ENCODE data around the gene GINS2.
A peak's percentile ranks its signal among the peaks of the same experiment; 100 is the strongest.

GINS2 gene

DNA sequence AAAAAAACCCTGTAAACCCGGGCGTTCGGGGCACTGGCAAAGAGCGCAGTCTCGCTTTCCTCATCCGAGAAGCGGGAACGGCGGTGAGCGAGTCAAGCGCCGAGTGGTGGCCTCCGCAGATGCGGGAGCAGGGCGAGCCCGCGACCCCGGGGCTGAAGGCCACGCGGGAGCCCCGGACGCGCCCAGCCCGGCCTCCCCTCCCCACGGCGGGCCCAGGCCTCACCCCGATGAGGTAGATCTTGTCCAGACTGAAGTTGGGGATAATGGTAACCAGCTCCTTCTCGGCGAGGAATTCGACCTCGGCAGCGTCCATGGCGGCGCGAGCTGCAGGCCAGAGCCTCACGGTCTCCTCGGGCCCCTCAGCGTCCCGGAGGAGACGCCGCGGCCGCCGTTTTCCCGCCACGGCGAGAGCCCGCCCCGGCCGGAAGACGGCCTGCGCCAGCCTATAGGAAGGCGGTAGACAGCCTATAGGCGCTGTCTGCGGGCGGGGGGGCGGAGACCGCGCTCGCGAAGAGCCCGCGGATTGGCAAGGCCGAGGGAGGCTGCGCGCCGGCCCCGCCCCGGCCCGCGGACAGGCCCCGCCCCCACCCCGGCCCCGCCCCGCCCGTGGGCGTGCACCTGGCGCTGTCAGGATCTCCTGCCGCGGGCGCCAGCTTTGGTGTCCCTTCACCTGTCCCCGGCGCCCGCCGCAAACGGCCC lies at the start of gene GINS2:
GINS2 (minus strand) TSS at position 369 of the 699 bp plus-strand sequence; CDS start at position 313, 56 bp downstream.
- DNase-seq = peak; percentile 69 to 83

DNA sequence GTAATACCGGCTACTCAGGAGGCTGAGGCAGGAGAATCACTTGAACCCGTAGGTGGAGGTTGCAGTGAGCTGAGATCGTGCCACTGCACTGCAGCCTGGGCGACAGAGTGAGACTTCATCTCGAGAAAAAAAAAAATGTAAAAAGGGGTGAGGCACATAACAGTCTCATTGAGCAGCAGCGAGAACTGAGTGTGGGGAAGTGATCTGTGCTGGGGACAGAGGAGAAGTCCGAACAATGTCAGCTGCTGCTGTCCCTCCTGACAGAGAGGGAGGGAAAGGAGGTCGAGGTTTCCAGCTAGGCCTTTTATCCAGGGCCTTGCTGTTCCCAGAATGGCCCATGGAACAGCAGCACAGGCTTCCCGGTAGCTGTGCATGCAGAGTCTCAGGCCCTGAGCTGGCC lies 48.2 kb upstream of the GINS2 start:
- DNase-seq = no peak

DNA sequence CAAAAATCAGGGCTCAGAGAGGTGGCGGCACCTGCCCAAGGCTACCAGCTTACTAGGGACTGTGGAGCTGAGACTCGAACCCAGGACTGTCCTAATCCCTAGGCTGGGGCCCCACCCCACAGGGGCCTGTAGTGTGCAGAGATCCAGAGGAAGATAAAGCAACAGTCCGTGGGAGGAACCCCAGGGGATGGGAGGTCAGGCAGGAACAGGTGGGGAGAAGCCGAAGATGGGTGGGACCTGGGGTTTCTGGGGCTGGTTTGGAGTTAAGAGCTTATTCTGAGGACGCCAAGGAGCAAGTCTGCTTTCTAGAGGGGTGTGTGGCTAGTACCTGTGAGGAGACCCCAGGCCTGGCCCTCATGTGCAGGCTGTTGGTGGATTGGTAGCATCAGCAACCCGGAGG lies 47.2 kb upstream of the GINS2 start:
- DNase-seq = no peak

DNA sequence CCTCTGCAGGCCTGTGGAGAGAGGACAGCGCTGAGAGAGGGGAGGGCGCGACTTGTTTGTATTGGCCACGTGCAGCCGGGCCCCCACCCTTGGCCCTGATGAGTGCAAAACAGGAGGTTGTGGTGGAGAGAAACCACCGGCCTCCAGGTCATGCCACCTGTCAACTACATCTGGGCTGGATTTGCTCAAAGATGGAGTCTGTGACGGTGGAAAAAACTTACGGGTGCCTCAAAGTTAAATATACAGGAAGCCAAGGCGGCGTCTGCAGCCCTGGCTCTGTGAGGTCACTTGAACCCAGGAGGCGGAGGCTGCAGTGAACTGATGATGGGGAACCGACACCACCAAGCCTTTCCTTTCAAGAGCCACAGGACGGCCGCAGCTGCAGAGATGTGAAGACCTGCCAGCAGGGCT lies 46.5 kb upstream of the GINS2 start:
- no peak for DNase-seq

DNA sequence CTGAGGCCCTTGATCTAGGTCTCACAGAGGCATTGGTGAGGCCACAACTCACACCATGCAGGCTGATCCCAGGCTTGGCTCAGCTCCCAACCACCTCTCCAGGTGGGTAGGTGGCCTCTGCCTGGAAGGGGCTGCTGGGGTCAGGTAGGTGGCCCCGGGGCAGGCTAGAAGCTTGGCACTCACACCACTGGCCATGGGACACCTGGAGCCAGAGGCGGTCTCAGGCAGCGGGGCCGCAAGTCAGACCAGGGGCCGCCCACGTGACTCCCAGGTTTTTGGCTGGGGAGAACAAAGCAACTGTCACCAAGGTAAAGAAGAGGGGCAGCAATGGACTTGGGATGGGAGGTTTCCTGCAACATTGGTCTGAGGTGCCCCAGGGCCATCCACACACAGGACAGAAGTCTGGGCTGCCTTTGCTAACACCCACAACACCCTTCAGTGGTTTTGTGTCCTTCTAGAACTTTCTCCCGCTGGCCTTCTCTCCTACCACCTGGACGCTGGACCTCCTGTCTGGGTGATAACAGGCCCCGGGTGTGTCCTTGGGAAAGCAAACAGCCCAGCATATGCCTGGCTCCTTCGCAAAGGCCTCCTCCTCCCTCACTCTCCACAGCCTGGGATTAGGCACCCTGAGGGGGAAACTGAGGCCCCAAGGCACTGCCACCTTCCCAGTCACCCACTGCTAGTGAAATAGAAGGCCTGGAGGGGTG lies 45.7 kb upstream of the GINS2 start:
- no peak for DNase-seq

DNA sequence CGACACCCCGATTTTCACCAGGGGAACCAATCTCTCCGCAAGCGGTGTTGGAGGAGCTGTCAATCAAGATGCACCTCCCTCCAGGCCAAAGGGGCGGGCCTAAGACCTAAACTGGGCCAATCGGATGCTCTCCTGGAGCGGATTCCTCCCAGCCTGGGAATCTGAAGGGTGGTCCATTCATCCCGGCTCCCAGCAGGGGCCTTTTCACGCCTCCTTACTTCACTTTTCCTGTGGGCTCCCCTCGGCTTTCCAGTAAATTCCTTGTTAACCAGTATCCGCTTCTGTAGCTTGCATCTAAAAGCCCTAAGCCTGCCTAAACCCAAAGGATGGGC lies 45.1 kb upstream of the GINS2 start:
- DNase-seq = no peak

DNA sequence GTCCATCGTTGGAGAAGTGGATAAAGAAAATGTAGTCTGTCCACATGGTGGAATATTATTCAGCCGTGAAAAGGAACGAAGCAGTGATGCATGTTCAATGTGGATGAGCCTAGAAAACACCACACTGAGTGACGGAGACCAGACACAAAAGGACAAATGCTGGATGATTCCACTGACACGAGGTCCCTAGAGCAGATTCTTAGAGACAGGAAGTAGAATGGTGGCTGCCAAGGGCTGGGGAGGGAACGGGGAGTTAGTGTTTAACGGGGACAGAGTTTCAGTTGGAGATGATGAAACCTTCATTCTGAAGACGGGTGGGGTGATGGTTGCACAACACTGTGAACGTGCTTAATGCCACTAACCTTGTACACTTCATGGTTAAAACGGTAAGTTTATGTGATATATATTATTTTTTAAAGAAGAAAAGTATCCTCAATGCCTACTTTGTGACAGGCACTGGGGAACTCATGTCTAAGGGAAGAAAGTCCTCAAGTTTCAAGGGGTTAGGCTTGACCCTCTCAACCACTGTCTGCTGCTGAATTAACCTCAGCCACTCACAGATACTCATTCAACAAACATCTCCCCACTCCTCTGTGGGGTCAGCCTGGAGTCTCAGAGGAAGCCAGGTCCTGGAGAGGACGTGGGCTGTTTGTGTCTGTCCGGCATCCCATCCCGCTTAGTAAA lies 44.5 kb upstream of the GINS2 start:
- DNase-seq = no peak

DNA sequence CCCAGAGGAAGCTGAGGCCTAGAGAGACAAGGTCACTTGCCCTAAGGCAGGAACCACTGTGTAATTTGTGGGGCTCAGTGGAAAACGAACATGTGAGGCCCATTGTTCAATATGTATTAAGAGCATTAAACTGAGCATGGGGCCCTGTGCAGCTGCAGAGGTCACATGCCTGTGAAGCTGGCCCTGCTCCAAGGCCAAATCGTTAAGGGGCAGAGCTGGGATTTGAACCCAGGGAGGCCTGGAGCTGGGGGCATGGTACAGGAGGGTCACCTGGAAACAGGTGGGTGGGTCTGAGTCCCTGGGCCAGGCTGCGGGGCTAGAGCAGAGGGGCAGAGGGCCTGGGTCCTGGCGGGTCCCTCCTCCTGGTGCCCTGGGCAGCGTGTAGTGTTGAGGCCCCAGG lies 42.4 kb upstream of the GINS2 start:
- no peak for DNase-seq

DNA sequence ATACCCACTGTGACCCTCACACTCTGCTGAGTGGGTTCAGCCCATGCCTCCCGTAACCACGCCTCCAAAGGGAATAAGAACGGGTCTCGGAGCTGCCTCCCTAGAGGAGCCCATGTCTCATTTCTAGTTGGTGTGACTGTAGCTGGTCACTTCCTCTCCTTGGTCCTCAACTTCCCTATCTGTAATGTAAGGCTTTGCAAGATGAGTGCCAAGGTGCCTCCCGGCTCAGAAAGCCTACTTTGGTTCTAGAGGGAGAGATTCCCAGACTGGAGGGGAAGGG lies 41.4 kb upstream of the GINS2 start:
- no peak for DNase-seq

DNA sequence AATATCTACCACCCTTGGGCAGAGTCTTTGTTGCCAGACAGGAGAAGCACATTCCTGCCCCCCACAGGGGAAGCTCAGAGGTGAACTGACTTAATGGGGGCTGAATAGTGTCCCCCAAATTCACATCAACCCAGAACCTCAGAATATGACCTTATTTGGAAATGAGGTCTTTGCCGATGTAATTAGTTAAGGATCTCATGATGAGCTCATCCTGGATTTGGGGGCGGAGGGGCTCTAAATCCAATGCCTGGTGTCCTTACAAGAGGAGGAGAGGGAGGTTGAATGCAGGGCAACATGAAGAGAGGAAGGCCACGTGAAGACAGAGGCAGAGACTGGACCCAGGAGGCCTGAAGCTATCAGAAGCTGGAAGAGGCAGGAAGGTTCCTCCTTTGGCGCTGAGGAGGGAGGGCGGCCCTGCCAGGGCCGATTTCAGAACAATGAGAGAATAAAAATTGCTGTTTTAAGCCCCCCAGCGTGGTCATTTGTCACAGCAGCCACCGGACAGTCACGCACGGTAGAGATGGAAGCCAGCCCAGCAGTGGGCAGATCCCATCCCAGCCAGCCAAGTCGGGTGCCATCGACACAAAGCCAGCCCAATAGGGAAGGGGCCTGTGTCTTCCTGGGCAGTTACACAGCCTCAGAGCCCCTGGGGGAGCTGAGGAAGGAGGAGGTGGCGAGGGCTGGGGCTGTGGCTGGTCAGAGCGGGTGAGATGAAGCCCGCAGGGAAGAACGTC lies 40.9 kb upstream of the GINS2 start:
- no peak for DNase-seq

DNA sequence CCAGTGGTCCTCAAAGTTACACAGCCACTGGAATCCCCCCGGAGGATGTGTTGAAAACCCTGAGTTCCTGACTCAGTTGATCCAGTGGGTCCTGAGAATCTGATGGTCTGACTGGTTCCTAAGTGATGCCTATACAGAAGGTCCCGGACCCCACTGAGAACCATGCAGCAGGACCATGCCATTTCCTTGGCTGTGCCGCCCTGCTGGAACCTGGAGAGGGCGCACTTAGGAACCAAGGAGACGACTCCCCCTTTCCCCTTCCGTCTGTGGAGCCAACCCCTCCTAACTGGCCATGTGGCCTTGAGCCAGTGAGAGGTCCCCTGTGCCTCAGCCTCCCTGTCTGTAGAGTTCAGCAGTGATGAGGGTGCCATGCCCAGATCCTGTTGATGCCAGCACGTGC lies 40.1 kb upstream of the GINS2 start:
- no peak for DNase-seq

DNA sequence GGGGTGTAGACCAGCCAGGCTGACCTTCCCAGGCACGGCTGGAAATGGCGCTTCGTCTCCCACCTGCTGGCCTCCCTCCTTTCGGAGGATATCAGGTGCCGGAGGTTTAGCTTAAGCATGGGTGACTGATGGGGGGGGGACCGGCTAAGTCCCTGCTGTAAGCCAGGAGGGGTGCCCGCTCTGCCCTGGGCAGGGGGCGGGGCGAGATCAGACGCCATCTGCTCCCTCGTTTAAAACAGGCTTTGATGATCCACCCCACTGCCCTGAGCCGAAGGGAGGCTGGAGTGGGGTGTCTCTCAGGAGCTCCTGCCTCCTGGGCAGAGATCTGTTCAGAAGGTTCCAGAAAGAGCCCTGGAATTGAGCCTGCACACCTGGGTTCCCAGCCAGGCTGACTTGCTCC lies 36.2 kb upstream of the GINS2 start:
- no peak for DNase-seq

DNA sequence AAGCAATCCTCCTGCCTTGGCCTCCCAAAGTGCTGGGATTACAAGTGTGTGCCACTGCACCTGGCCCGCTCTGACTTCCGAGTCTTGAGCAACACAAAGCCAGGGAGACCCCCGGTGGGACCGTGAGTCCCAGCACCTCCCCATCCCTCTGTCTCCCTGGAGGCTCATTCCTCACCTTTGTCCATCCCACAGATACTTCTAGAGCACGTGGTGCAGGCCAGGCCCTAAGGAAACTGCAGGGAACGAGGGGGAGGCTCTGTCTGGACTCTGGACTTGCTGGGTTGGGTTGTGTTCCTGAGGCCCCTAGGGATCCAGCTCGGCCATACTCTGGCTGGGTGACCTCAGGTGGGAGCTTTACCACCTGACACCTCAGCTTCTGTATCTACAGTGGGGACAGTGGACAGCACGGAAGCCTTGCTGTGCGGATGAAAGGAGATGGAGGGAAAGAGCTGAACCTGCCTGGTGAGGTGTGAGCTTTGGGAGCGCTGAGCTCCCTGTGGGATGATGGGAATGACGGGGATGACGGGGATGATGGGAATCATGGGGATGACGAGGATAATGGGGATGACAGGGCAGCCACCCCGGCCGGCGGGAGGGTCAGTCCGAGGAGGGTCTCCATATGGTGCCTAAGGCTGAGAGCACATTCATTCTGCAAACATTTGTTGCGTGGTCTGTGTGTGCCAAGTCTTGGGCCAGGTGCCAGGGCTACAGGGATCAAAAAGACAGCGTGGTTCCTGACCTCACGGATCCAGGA lies 35.5 kb upstream of the GINS2 start:
- DNase-seq = no peak

DNA sequence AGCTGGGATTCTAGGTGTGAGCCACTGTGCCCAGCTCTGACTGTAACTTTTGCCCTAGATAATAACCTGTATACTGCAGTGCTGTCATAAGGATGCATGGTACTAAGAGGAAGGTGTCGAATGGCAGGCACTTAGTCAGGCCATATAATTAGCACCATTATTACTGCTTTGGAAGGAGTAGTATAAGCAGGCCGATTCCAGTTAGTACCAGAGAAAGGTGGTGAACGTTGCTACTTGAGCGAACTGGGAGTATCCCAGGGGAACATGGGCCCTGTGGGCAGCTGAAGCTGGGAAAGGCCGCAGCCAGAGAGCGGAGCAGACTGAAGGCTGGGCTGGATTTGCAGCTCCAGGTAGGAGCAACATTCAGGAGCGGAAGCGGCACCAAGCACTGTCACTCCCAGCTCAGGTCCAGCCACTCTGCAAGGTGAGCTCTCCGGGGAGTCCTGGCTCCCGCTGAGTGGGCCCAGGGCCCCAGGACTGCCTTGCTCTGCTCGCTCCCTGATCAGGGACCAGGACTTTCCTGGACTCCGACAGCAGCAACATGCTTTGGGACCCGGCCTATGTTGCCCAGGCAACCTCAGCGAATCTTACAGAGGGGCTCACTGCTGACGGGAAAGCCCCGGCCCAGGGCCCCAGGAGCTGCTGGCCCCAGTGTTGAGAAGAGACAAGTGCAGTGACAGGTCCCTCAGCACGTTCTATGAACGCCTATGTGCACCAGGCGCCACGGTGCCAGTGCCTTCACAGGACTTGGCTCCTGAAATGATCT lies 33.6 kb upstream of the GINS2 start:
- DNase-seq = no peak

DNA sequence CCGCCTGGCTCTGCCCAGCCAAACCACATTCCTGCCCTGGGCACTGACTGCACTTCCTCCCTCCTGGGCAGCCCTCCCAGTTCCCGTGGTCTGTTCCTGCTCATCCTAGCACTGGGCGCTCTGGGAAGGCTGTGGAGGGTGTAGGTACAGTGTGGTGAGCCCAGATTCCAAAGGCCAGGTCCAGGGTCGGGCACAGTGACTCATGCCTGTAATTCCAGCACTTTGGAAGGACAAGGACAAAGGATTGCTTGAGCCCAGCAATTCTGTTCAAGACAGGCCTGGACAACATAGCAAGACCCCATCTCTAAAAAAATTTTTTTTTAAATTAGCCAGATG lies 31.5 kb upstream of the GINS2 start:
- DNase-seq = no peak

DNA sequence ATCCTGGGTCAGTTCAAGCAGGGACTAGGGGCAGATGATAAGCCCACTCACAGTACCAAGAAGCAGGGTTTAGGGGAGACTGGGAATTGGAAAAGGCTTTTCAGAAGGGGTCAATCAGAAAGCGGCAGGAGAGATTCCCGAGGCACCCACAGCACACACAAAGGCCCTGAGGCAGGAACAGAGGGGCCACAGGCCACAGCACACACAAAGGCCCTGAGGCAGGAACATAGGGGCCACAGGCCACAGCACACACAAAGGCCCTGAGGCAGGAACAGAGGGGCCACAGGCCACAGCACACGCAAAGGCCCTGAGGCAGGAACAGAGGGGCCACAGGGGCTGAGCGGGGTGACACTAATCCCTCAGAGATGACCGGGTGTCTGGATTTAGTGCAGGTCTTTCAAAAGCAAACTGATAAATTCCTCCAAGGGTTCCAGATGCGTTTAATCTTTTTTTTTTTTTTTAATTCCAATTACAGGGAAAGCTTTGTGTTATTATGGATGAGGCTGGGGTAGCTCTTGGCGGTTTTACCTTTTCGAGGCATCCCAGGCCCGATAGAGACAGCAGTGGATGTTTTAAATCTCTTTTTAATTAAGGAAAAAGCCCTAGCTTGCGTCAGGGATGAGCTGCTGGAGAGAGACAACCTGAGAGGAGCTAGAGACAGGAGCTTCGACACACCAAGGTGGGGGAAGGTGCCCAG lies 31.0 kb upstream of the GINS2 start:
- no peak for DNase-seq

DNA sequence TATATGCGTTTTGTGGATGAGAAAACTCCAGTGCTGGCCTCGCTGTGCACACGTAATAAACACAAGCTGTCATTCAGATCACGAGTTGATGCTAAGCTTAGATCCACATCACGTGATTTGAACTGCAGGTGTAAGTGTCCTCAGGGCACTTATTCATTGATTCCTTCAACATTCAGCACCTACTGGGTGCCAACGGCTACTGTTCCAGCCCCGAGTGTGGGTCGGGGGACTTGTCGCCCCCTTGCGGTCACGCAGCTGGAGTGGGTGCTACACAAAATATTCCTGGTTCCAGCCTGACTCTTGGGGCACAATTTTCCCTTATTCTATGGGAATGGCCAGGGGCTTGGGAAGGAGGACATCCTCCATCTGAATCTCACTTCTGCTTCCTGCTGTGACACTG lies 29.9 kb upstream of the GINS2 start:
- no peak for DNase-seq

DNA sequence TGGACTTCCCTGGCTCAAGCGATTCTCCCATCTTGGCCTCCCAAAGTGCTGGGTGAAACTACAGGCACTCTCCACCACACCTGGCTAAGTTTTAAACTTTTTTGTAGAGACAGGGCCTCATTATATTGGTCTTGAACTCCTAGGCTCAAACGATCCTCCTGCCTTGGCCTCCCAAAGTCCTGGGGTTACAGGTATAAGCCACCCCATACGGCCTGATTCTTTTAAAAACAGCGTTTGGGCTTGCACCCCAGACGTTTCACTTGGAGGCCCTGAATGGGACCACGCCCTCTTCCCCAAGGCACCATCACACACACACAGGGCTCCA lies 29.4 kb upstream of the GINS2 start:
- no peak for DNase-seq

DNA sequence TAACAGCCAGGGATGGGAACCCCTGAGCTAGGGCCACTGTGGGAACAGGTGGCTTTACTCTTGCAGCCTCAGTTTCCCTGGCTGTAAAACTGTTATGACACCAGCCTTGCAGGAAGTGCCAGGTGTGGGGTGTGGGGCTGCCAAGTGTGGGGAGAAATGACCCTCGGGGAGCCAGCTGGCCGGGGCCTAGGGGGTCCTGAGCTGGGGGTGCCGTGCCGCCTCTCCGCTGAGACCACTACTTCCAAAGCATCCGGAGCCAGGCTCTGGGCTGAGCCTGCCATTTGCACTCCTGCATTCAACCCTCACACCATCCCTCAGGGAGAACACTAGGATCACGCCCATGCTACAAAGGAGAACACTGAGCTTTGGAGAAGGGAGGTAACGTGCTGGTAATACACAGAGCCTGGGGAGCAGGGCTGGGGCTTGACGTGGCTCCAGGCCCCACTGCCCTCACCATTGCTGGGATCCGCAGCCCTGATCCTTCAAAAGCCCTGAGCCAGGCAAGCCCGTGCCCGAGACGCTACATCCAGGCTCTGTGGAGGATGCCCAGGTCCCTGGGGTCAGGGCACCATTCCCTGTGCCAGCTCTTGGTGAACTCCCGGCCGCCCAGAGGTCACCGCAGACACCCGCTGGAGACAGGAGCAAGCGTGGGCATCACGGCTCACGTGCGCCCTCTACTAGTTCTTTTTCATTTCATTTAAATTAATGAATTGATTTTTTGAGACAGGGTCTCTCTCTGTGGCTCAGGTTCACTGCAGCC lies 28.8 kb upstream of the GINS2 start:
- peak in 1 of 2 experiments; percentile 49 for DNase-seq

DNA sequence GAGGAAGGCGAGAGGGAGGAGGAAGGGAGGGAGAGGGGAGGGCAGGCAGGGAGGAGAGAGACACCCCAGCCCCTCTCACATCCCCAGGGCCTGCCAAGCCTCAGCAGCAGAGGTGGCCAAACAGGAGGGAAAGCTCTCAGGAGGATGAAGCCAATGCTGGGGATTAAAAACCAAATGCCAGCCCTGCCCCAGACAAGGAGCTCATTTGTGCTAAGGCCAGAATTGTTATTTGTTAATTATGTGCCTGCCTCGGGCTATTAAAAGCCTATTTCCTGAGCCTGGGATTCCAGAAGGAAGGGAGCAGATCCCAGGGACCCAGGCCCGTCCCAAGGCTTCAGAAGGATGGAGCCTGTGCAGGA lies 27.9 kb upstream of the GINS2 start:
- no peak for DNase-seq

DNA sequence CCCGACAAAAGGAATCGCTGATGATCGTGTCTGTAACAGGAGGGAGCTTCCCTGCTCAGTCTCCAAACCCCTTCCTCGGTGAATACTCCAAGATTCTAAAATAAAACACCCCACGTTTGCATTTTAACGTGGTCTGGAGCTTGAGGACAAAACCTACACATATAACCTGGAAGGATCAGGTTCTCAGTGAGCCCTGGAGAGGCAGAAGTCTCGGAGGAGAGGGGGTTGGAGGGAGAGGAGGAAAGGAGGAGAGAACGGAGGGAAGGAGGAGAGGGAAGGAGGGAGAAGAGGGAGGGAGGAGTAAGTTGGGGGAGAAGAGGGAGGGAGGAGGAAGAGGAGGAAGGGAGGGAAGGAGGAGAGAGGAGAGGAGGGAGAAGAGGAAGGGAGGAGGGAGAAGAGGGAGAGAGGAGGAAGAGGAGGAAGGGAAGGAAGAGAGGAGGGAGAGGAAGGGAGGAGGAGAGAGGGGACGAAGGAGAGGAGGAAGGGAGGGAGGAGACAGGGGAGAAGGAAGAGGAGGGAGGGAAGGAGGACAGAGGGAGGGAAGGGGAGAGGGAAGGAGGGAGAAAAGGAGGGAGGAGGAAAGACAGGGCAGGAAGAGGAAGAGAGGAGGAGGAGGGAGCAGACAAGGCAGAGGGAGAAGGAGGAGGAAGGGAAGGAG lies 27.4 kb upstream of the GINS2 start:
- no peak for DNase-seq

All from SW 1271 (cell line).